HEK293 (cell line): ENCODE results near the gene SRRM2.

Experiments
- CTCF ChIA-PET: fragments of 350-600 bp; formaldehyde crosslinking; extraction: SDS; loops from one replicate; lab custom pipeline; 2021; ENCODE audit warnings: antibody characterized with exemption; lab: Yijun Ruan, JAX
- POLR2A ChIA-PET: fragments of 300-600 bp; formaldehyde crosslinking; extraction: SDS; loops from one replicate; lab custom pipeline; 2020; ENCODE audit warnings: antibody characterized with exemption, inconsistent platforms; lab: Yijun Ruan, JAX
- H3K27ac ChIP-seq: fragments of 200-500 bp; sonication (Bioruptor generic); 2 replicates; pipeline ENCODE4 v1.5.1; 2014; ENCODE audit warnings: low read depth, low read length, control low read depth, inconsistent platforms; ENCODE audit errors: extremely low read depth
- H3K36me3 ChIP-seq, 2 experiments: fragments of 200-500 bp in 1 of 2; sonication (Bioruptor generic) in 1 of 2; 1 replicate in 1 of 2; 2 replicates in 1 of 2; pipeline ENCODE4 v1.5.1; 2014 to 2017; ENCODE audit warnings: inconsistent platforms in 2 of 2, low read length in 2 of 2; ENCODE audit not compliant: control insufficient read depth in 2 of 2, insufficient read depth in 1 of 2
- H3K4me1 ChIP-seq: fragments of 200-500 bp; sonication (Bioruptor generic); 2 replicates; pipeline ENCODE4 v1.5.1; 2014; ENCODE audit warnings: mild to moderate bottlenecking, low read length, inconsistent platforms; ENCODE audit not compliant: control insufficient read depth, insufficient read depth
- H3K4me3 ChIP-seq: 2 replicates; pipeline ENCODE4 v1.5.1; 2011; ENCODE audit warnings: low read depth, mild to moderate bottlenecking, control low read depth, low read length, moderate library complexity
- H3K9me3 ChIP-seq: fragments of 200-500 bp; sonication (Bioruptor generic); 2 replicates; pipeline ENCODE4 v1.5.1; 2014; ENCODE audit warnings: low read depth, low read length, inconsistent platforms; ENCODE audit not compliant: control insufficient read depth, insufficient read depth
- AEBP2 ChIP-seq: fragments of 450-650 bp; formaldehyde crosslinking; IDR thresholded peaks from 2 replicates; pipeline ENCODE4 v1.5.1; 2016; ENCODE audit warnings: missing biosample characterization, missing genetic modification characterization, borderline replicate concordance
- BCL11B ChIP-seq: fragments of 450-650 bp; formaldehyde crosslinking; IDR thresholded peaks from 2 replicates; pipeline ENCODE4 v1.5.1; 2016; ENCODE audit warnings: low read depth, missing biosample characterization, missing genetic modification characterization
- GLI4 ChIP-seq: fragments of 450-650 bp; formaldehyde crosslinking; IDR thresholded peaks from 2 replicates; pipeline ENCODE4 v1.5.1; 2016; ENCODE audit warnings: missing biosample characterization, missing genetic modification characterization
- GLIS1 ChIP-seq: fragments of 450-650 bp; formaldehyde crosslinking; IDR thresholded peaks from 2 replicates; pipeline ENCODE4 v1.5.1; 2016; ENCODE audit warnings: missing biosample characterization, missing genetic modification characterization
- MEIS1 ChIP-seq: sonication (generic); formaldehyde crosslinking; IDR thresholded peaks from 2 replicates; pipeline ENCODE4 v1.8.1; 2022; ENCODE audit warnings: missing genetic modification reagents, mild to moderate bottlenecking, borderline replicate concordance
- SCRT2 ChIP-seq: fragments of 450-650 bp; formaldehyde crosslinking; IDR thresholded peaks from 2 replicates; pipeline ENCODE4 v1.5.1; 2016; ENCODE audit warnings: missing biosample characterization, missing genetic modification characterization
- SP3 ChIP-seq: fragments of 450-650 bp; formaldehyde crosslinking; IDR thresholded peaks from 2 replicates; pipeline ENCODE4 v1.5.1; 2016; ENCODE audit warnings: missing biosample characterization, missing genetic modification characterization
- ZFP3 ChIP-seq: fragments of 450-650 bp; formaldehyde crosslinking; IDR thresholded peaks from 2 replicates; pipeline ENCODE4 v1.5.1; 2016; ENCODE audit warnings: low read depth, missing biosample characterization, missing genetic modification characterization
- ZNF16 ChIP-seq: fragments of 450-650 bp; formaldehyde crosslinking; IDR thresholded peaks from 2 replicates; pipeline ENCODE4 v1.5.1; 2016; ENCODE audit warnings: low read depth, missing biosample characterization, missing genetic modification characterization
- ZNF169 ChIP-seq: fragments of 450-650 bp; formaldehyde crosslinking; IDR thresholded peaks from 2 replicates; pipeline ENCODE4 v1.5.1; 2016; ENCODE audit warnings: missing biosample characterization, missing genetic modification characterization
- ZNF202 ChIP-seq: fragments of 450-650 bp; formaldehyde crosslinking; IDR thresholded peaks from 2 replicates; pipeline ENCODE4 v1.5.1; 2016; ENCODE audit warnings: missing biosample characterization, missing genetic modification characterization, borderline replicate concordance
- ZNF433 ChIP-seq: fragments of 450-650 bp; formaldehyde crosslinking; IDR thresholded peaks from 2 replicates; pipeline ENCODE4 v1.5.1; 2016; ENCODE audit warnings: missing biosample characterization, missing genetic modification characterization, low read depth
- ZNF701 ChIP-seq: fragments of 450-650 bp; formaldehyde crosslinking; IDR thresholded peaks from 2 replicates; pipeline ENCODE4 v1.5.1; 2016; ENCODE audit warnings: missing biosample characterization, missing genetic modification characterization
- ZNF76 ChIP-seq: fragments of 450-650 bp; formaldehyde crosslinking; IDR thresholded peaks from 2 replicates; pipeline ENCODE4; 2016; ENCODE audit warnings: low read depth, missing biosample characterization, missing genetic modification characterization, borderline replicate concordance
- ZSCAN23 ChIP-seq: fragments of 450-650 bp; formaldehyde crosslinking; IDR thresholded peaks from 2 replicates; pipeline ENCODE4 v1.5.1; 2016; ENCODE audit warnings: missing biosample characterization, missing genetic modification characterization
- TF ChIP-seq, protein P1 (sequence below): fragments of 450-650 bp; formaldehyde crosslinking; conservative IDR thresholded peaks from 2 replicates; pipeline ENCODE4 v1.5.1; 2016; ENCODE audit warnings: low read depth, missing biosample characterization, missing genetic modification characterization
- TF ChIP-seq, protein P2 (sequence below): fragments of 450-650 bp; formaldehyde crosslinking; IDR thresholded peaks from 2 replicates; pipeline ENCODE4 v1.5.1; 2016; ENCODE audit warnings: missing biosample characterization, missing genetic modification characterization
- TF ChIP-seq, protein P3 (sequence below): fragments of 450-650 bp; formaldehyde crosslinking; IDR thresholded peaks from 2 replicates; pipeline ENCODE4 v1.5.1; 2016; ENCODE audit warnings: missing biosample characterization, missing genetic modification characterization
- TF ChIP-seq, protein P4 (sequence below): fragments of 450-650 bp; formaldehyde crosslinking; IDR thresholded peaks from 2 replicates; pipeline ENCODE4 v1.5.1; 2017; ENCODE audit warnings: missing biosample characterization, missing genetic modification characterization

The SRRM2 gene

GRCh38 chr16:2784358-2785100, 32.1 kb downstream of the SRRM2 start:
- no peak overlapping the region for H3K4me3 ChIP-seq
- no peaks in the 10 kb centered on the region for H3K9me3 ChIP-seq
- H3K4me1 ChIP-seq = no peaks in the 10 kb centered on the region
- TF ChIP-seq ZNF76 = no peak
- TF ChIP-seq SCRT2 = no peak
- TF ChIP-seq ZSCAN23 (tag by site-specific recombination) = no peak
- TF ChIP-seq MEIS1 = no peak
- TF ChIP-seq GLIS1 (tag by site-specific recombination) = peak; percentile 33; the same call in 1 of the 2 replicates
- no peak for TF ChIP-seq BCL11B
- TF ChIP-seq, protein P1, sequence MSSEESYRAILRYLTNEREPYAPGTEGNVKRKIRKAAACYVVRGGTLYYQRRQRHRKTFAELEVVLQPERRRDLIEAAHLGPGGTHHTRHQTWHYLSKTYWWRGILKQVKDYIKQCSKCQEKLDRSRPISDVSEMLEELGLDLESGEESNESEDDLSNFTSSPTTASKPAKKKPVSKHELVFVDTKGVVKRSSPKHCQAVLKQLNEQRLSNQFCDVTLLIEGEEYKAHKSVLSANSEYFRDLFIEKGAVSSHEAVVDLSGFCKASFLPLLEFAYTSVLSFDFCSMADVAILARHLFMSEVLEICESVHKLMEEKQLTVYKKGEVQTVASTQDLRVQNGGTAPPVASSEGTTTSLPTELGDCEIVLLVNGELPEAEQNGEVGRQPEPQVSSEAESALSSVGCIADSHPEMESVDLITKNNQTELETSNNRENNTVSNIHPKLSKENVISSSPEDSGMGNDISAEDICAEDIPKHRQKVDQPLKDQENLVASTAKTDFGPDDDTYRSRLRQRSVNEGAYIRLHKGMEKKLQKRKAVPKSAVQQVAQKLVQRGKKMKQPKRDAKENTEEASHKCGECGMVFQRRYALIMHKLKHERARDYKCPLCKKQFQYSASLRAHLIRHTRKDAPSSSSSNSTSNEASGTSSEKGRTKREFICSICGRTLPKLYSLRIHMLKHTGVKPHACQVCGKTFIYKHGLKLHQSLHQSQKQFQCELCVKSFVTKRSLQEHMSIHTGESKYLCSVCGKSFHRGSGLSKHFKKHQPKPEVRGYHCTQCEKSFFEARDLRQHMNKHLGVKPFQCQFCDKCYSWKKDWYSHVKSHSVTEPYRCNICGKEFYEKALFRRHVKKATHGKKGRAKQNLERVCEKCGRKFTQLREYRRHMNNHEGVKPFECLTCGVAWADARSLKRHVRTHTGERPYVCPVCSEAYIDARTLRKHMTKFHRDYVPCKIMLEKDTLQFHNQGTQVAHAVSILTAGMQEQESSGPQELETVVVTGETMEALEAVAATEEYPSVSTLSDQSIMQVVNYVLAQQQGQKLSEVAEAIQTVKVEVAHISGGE (tag by site-specific recombination) = no peak
- TF ChIP-seq GLI4 = no peak
- no peak for TF ChIP-seq ZNF16
- TF ChIP-seq ZFP3 (tag by site-specific recombination) = no peak
- TF ChIP-seq ZNF701 (tag by site-specific recombination) = no peak
- TF ChIP-seq, protein P2, sequence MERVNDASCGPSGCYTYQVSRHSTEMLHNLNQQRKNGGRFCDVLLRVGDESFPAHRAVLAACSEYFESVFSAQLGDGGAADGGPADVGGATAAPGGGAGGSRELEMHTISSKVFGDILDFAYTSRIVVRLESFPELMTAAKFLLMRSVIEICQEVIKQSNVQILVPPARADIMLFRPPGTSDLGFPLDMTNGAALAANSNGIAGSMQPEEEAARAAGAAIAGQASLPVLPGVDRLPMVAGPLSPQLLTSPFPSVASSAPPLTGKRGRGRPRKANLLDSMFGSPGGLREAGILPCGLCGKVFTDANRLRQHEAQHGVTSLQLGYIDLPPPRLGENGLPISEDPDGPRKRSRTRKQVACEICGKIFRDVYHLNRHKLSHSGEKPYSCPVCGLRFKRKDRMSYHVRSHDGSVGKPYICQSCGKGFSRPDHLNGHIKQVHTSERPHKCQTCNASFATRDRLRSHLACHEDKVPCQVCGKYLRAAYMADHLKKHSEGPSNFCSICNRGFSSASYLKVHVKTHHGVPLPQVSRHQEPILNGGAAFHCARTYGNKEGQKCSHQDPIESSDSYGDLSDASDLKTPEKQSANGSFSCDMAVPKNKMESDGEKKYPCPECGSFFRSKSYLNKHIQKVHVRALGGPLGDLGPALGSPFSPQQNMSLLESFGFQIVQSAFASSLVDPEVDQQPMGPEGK (tag by site-specific recombination) = 0 out of 2 replicates have a peak, but pooled peaks have one; percentile 11
- TF ChIP-seq, protein P3, sequence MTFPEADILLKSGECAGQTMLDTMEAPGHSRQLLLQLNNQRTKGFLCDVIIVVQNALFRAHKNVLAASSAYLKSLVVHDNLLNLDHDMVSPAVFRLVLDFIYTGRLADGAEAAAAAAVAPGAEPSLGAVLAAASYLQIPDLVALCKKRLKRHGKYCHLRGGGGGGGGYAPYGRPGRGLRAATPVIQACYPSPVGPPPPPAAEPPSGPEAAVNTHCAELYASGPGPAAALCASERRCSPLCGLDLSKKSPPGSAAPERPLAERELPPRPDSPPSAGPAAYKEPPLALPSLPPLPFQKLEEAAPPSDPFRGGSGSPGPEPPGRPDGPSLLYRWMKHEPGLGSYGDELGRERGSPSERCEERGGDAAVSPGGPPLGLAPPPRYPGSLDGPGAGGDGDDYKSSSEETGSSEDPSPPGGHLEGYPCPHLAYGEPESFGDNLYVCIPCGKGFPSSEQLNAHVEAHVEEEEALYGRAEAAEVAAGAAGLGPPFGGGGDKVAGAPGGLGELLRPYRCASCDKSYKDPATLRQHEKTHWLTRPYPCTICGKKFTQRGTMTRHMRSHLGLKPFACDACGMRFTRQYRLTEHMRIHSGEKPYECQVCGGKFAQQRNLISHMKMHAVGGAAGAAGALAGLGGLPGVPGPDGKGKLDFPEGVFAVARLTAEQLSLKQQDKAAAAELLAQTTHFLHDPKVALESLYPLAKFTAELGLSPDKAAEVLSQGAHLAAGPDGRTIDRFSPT (tag by site-specific recombination) = 0 out of 2 replicates have a peak, but pooled peaks have one; percentile 30
- no peak for TF ChIP-seq SP3 (tag by site-specific recombination)
- TF ChIP-seq AEBP2 = no peak
- no peak for TF ChIP-seq ZNF202 (tag by site-specific recombination)
- no peak for TF ChIP-seq ZNF433 (tag by site-specific recombination)
- no peak for TF ChIP-seq ZNF169 (tag by site-specific recombination)
- TF ChIP-seq, protein P4, sequence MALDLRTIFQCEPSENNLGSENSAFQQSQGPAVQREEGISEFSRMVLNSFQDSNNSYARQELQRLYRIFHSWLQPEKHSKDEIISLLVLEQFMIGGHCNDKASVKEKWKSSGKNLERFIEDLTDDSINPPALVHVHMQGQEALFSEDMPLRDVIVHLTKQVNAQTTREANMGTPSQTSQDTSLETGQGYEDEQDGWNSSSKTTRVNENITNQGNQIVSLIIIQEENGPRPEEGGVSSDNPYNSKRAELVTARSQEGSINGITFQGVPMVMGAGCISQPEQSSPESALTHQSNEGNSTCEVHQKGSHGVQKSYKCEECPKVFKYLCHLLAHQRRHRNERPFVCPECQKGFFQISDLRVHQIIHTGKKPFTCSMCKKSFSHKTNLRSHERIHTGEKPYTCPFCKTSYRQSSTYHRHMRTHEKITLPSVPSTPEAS (tag by site-specific recombination) = no peak
- CTCF ChIA-PET = interaction anchor here (1.1 kb wide), 1 partner anchor 88 kb away, joined by 4 read pairs; no protein-coding TSS in a partner anchor
- POLR2A ChIA-PET = interaction anchor here (0.6 kb wide), 1 partner anchor 976 kb away, joined by 4 read pairs; no protein-coding TSS in a partner anchor
- no peaks in the 10 kb centered on the region for H3K36me3 ChIP-seq
- H3K27ac ChIP-seq = no peak overlapping the region
